OCI-LY1 (cell line): Measurements from ENCODE around the gene PSMD14.

Source experiments
- CTCF ChIP-seq: fragments of 200-600 bp; sonication (generic), shearing (Covaris generic); IDR thresholded peaks from 2 replicates; pipeline ENCODE4 v1.5.1; 2017; ENCODE audit warnings: mild to moderate bottlenecking, antibody characterized with exemption, low read length, moderate library complexity, mixed read lengths
- EZH2 ChIP-seq: fragments of 200-600 bp; sonication (generic), shearing (Covaris generic); IDR thresholded peaks from 2 replicates; pipeline ENCODE4 v1.8.0; 2017; ENCODE audit warnings: borderline replicate concordance, mixed run types, mild to moderate bottlenecking, antibody characterized with exemption, low read length, moderate library complexity, mixed read lengths

- no peak for TF ChIP-seq CTCF
- no peak for TF ChIP-seq EZH2
Measured at GRCh38 chr2:161400076-161400475, 91.9 kb downstream of the PSMD14 start.
